GM19351 (cell line): Measurements from ENCODE around the gene MAPK6.

Source experiments
- ATAC-seq: cut with Tn5 transposase; IDR thresholded peaks from one replicate; pipeline ENCODE4 v1.9.1; 2021; ENCODE audit warnings: mild to moderate bottlenecking, moderate library complexity; ENCODE audit not compliant: unreplicated experiment

Gene MAPK6

GRCh38 chr15:52010633-52011595 is 8.1 kb upstream of the MAPK6 start:
- no peak for ATAC-seq

GRCh38 chr15:52011711-52012144 is 7.3 kb upstream of the MAPK6 start:
- ATAC-seq: no peak

GRCh38 chr15:52012210-52012609 is 6.8 kb upstream of the MAPK6 start:
- no peak for ATAC-seq

GRCh38 chr15:52013151-52013791 is 5.7 kb upstream of the MAPK6 start:
- peak; percentile 48 for ATAC-seq

GRCh38 chr15:52014616-52015015 is 4.4 kb upstream of the MAPK6 start:
- no peak for ATAC-seq

- no peak for ATAC-seq
Measured at GRCh38 chr15:52016316-52016715, 2.7 kb upstream of the MAPK6 start.

- ATAC-seq: no peak
Measured at GRCh38 chr15:52018244-52018643, 775 bp upstream of the MAPK6 start.

GRCh38 chr15:52019394-52020220 is 588 bp downstream of the MAPK6 start:
- peak; percentile 47 for ATAC-seq

- ATAC-seq: no peak
Measured at GRCh38 chr15:52020221-52021085, 1.4 kb downstream of the MAPK6 start.

- ATAC-seq: peak; percentile 32
Measured at GRCh38 chr15:52021128-52021671, 2.2 kb downstream of the MAPK6 start.

GRCh38 chr15:52021892-52022540 is 3.0 kb downstream of the MAPK6 start:
- ATAC-seq: no peak

- no peak for ATAC-seq
Measured at GRCh38 chr15:52023169-52023922, 4.3 kb downstream of the MAPK6 start.

GRCh38 chr15:52028431-52029093 is 9.5 kb downstream of the MAPK6 start:
- no peak for ATAC-seq

- no peak for ATAC-seq
Measured at GRCh38 chr15:52030010-52030409, 11.0 kb downstream of the MAPK6 start.

- no peak for ATAC-seq
Measured at GRCh38 chr15:52031556-52031955, 12.5 kb downstream of the MAPK6 start.

- no peak for ATAC-seq
Measured at GRCh38 chr15:52037889-52038505, 19.0 kb downstream of the MAPK6 start.

GRCh38 chr15:52039925-52040781 is 21.1 kb downstream of the MAPK6 start:
- no peak for ATAC-seq
